WERI-Rb-1 (cell line): Measurements from ENCODE around the gene ZNF609.

ENCODE experiments used
- DNase-seq: peaks from one replicate; pipeline ENCODE4 v3.0.0-alpha.2; 2020
- H3K27ac ChIP-seq: fragments of 250-450 bp; sonication (Bioruptor Pico); 2 replicates; pipeline ENCODE4 v1.5.1; 2020; ENCODE audit warnings: mild to moderate bottlenecking, moderate library complexity
- H3K27me3 ChIP-seq: fragments of 250-450 bp; sonication (Bioruptor Pico); 2 replicates; pipeline ENCODE4 v1.5.1; 2021; ENCODE audit warnings: mild to moderate bottlenecking, low read depth, moderate library complexity; ENCODE audit not compliant: insufficient read depth, severe bottlenecking
- H3K36me3 ChIP-seq: fragments of 250-450 bp; sonication (Bioruptor Pico); 2 replicates; pipeline ENCODE4 v1.5.1; 2020; ENCODE audit warnings: mild to moderate bottlenecking, moderate library complexity
- H3K4me3 ChIP-seq: 2 replicates; pipeline ENCODE4 v1.5.1; 2011; ENCODE audit warnings: low read depth, mild to moderate bottlenecking, control low read depth, low read length
- H3K9me3 ChIP-seq: fragments of 250-450 bp; sonication (Bioruptor Pico); 2 replicates; pipeline ENCODE4 v1.5.1; 2021; ENCODE audit warnings: mild to moderate bottlenecking, moderate library complexity; ENCODE audit not compliant: severe bottlenecking
- CTCF ChIP-seq: IDR thresholded peaks from 2 replicates; pipeline ENCODE4 v1.5.1; 2011; ENCODE audit warnings: low read depth, mild to moderate bottlenecking, control low read depth, inconsistent platforms, low read length

Gene ZNF609

GRCh38 chr15:64683378-64683777 is 223.0 kb downstream of the ZNF609 start:
- Histone ChIP-seq H3K9me3 (no peaks in the 10 kb centered on the region), H3K36me3 (peaks cover 90% of the 10 kb centered on the region), H3K27me3 (no peaks in the 10 kb centered on the region), H3K4me3 (no peak overlapping the region), H3K27ac (no peak overlapping the region)
- no peak for TF ChIP-seq CTCF
- DNase-seq, result no peak

GRCh38 chr15:64685230-64685888 is 225.0 kb downstream of the ZNF609 start:
- Histone ChIP-seq H3K4me3 (no peak overlapping the region), H3K27ac (no peak overlapping the region), H3K27me3 (no peaks in the 10 kb centered on the region), H3K36me3 (peaks cover 89% of the 10 kb centered on the region), H3K9me3 (no peaks in the 10 kb centered on the region)
- no peak for TF ChIP-seq CTCF
- no peak for DNase-seq

- peak overlapping the region; percentile 21 for H3K27ac ChIP-seq
- H3K36me3 ChIP-seq, result peaks cover 89% of the 10 kb centered on the region
- DNase-seq, result peak; percentile 30
- no peak overlapping the region for H3K4me3 ChIP-seq
- peak; percentile 65 for TF ChIP-seq CTCF
- no peaks in the 10 kb centered on the region for H3K9me3 ChIP-seq
- H3K27me3 ChIP-seq, result no peaks in the 10 kb centered on the region
Observed at GRCh38 chr15:64686130-64686735, 225.9 kb downstream of the ZNF609 start.

- H3K9me3 ChIP-seq, result no peaks in the 10 kb centered on the region
- peaks cover 85% of the 10 kb centered on the region for H3K36me3 ChIP-seq
- H3K27me3 ChIP-seq, result no peaks in the 10 kb centered on the region
- peak overlapping the region; percentile 43 for H3K27ac ChIP-seq
- H3K4me3 ChIP-seq, result no peak overlapping the region
- no peak for TF ChIP-seq CTCF
- no peak for DNase-seq
Observed at GRCh38 chr15:64687172-64687571, 226.8 kb downstream of the ZNF609 start.

- TF ChIP-seq CTCF, result no peak
- H3K36me3 ChIP-seq, result peaks cover 83% of the 10 kb centered on the region
- no peaks in the 10 kb centered on the region for H3K9me3 ChIP-seq
- no peaks in the 10 kb centered on the region for H3K27me3 ChIP-seq
- H3K27ac ChIP-seq, result peak overlapping the region; percentile 43; the same call in 1 of the 2 replicates
- peak; percentile 23 for DNase-seq
- H3K4me3 ChIP-seq, result no peak overlapping the region
Observed at GRCh38 chr15:64687688-64688087, 227.3 kb downstream of the ZNF609 start.
